Prostate gland (tissue), 2 donors: ENCODE measurements around the gene EIF4G3.
"Not testable (repeated sequence)": the region's sequence is repeated elsewhere in the genome, so short reads cannot be mapped to it uniquely, and the experiment has no call there.

Experiments
- POLR2A ChIP-seq: fragments of 450-650 bp; IDR thresholded peaks from one replicate; pipeline ENCODE4 v1.6.1; 2016; ENCODE audit warnings: antibody characterized with exemption, mild to moderate bottlenecking
- TF ChIP-seq, protein P1 (sequence below), 4 experiments: fragments of 200-600 bp in 2 of 4; fragments of 450-650 bp in 2 of 4; sonication (generic) in 2 of 4; IDR thresholded peaks; 1 replicate in 3 of 4; 2 replicates in 1 of 4; pipeline ENCODE4 v1.5.1; 2016 to 2019; ENCODE audit warnings: antibody characterized with exemption in 4 of 4, mild to moderate bottlenecking in 2 of 4, moderate library complexity in 2 of 4

DNA sequence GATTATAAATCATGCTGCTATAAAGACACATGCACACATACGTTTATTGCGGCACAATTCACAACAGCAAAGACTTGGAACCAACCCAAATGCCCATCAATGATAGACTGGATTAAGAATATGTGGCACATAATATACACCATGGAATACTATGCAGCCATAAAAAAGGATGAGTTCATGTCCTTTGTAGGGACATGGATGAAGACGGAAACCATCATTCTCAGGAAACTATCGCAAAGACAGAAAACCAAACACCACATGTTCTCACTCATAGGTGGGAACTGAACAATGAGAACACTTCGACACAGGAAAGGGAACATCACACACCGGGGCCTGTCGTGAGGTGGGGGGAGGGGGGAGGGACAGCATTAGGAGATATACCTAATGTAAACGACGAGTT, 82.4 kb downstream of the EIF4G3 start:
- TF ChIP-seq, protein P1, sequence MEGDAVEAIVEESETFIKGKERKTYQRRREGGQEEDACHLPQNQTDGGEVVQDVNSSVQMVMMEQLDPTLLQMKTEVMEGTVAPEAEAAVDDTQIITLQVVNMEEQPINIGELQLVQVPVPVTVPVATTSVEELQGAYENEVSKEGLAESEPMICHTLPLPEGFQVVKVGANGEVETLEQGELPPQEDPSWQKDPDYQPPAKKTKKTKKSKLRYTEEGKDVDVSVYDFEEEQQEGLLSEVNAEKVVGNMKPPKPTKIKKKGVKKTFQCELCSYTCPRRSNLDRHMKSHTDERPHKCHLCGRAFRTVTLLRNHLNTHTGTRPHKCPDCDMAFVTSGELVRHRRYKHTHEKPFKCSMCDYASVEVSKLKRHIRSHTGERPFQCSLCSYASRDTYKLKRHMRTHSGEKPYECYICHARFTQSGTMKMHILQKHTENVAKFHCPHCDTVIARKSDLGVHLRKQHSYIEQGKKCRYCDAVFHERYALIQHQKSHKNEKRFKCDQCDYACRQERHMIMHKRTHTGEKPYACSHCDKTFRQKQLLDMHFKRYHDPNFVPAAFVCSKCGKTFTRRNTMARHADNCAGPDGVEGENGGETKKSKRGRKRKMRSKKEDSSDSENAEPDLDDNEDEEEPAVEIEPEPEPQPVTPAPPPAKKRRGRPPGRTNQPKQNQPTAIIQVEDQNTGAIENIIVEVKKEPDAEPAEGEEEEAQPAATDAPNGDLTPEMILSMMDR (IDR thresholded peaks at IDR 0.05), result not testable (repeated sequence)
- not testable (repeated sequence) for TF ChIP-seq POLR2A
